ENCODE measurements around the gene CNTN5. TPM values are rescaled to one million over a fixed set of nuclear protein-coding genes. Genes with fewer than 3 reads are reported as not detected.
"Not testable (repeated sequence)": the region's sequence is repeated elsewhere in the genome, so short reads cannot be mapped to it uniquely, and the experiment has no call there.

The CNTN5 gene
- total RNA-seq, 1 donor from 2014 or later, result 17.7 TPM

DNA sequence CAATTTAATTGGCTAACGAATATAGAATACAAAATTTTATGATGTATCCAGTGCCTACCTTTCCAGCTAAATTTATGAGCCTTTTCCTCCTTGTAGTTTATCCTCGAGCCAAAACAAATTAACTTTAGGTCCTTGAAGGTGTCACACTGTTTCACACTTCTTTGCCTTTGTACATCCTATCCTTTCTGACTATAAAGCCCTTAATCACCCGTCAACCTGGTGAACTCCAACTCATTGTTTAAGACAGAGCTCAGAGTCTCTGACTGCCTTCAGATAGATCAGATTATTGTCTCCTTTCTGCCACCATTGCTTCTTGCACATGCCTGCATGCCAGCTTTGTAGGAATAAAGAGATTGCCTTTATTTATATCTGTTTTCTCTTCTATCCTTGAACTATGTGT lies 58.8 kb downstream of the CNTN5 start:
- Mint-ChIP-seq H3K27ac (no peak overlapping the region), H3K4me1 (peaks cover 2% of the 10 kb centered on the region)
- TF ChIP-seq, protein P1, sequence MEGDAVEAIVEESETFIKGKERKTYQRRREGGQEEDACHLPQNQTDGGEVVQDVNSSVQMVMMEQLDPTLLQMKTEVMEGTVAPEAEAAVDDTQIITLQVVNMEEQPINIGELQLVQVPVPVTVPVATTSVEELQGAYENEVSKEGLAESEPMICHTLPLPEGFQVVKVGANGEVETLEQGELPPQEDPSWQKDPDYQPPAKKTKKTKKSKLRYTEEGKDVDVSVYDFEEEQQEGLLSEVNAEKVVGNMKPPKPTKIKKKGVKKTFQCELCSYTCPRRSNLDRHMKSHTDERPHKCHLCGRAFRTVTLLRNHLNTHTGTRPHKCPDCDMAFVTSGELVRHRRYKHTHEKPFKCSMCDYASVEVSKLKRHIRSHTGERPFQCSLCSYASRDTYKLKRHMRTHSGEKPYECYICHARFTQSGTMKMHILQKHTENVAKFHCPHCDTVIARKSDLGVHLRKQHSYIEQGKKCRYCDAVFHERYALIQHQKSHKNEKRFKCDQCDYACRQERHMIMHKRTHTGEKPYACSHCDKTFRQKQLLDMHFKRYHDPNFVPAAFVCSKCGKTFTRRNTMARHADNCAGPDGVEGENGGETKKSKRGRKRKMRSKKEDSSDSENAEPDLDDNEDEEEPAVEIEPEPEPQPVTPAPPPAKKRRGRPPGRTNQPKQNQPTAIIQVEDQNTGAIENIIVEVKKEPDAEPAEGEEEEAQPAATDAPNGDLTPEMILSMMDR (IDR thresholded peaks at IDR 0.05; ENCODE audit: unreplicated experiment), result no peak

DNA sequence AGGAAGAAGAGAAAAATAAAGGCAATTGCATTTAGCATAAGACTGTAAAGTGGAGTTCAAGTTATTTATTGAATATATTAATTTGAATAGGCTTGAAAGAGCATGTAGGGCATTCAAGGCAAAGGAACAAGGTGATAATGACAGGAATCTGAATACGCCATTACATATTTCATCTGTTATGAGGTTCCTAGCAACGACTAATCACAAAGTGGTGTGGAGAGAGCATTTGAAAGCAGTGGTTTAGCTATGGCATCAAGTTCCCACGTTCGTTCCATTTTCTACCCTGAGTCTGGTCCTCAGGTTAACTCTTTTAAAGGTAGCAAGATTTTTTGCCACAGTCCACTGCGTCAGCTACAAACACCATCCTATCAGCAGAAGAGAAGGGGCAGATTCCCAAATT lies 59.4 kb downstream of the CNTN5 start:
- TF ChIP-seq, protein P1 (IDR thresholded peaks at IDR 0.05; ENCODE audit: unreplicated experiment), result no peak
- no peaks in the 10 kb centered on the region for H3K36me3 Mint-ChIP-seq
- no peak for DNase-seq (ENCODE audit: low spot score in 2 of 2, unreplicated experiment in 2 of 2)
- no peaks in the 10 kb centered on the region for H3K27me3 Mint-ChIP-seq (ENCODE audit: low read depth)
- no peak overlapping the region for H3K4me3 Mint-ChIP-seq
- H3K4me1 Mint-ChIP-seq, result peaks cover 2% of the 10 kb centered on the region
- H3K9me3 Mint-ChIP-seq, result no peaks in the 10 kb centered on the region
- H3K27ac Mint-ChIP-seq, result no peak overlapping the region

More for the DNA sequence above, 58.8 kb downstream of the CNTN5 start:
- H3K36me3 Mint-ChIP-seq, result no peaks in the 10 kb centered on the region
- no peaks in the 10 kb centered on the region for H3K27me3 Mint-ChIP-seq (ENCODE audit: low read depth)
- H3K9me3 Mint-ChIP-seq, result no peaks in the 10 kb centered on the region
- DNase-seq (ENCODE audit: low spot score in 2 of 2, unreplicated experiment in 2 of 2), result no peak
- H3K4me3 Mint-ChIP-seq, result no peak overlapping the region

DNA sequence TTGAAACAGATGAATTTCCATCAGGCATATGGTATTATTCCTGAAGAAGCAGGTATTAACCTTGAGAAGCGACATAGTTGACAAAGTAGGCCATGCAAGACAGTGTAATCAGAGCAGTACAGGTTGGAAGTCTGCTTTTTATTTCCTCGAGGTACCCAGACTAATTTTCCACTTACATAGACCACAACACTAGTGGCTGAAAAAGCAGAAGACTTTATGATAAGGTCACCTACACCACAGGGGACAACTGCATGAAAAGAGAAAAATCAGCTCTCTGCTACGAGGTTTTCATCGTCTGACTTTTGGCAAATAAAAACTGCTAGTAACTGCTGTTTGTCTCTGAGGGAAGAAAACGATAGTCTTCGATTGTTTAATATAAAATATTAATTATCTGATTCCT lies 77.5 kb downstream of the CNTN5 start:
- peaks cover 16% of the 10 kb centered on the region for H3K36me3 Mint-ChIP-seq
- peak overlapping the region; percentile 56 for H3K27ac Mint-ChIP-seq
- peaks cover 30% of the 10 kb centered on the region for H3K4me1 Mint-ChIP-seq
- no peaks in the 10 kb centered on the region for H3K27me3 Mint-ChIP-seq (ENCODE audit: low read depth)
- H3K4me3 Mint-ChIP-seq, result no peak overlapping the region
- peaks cover 22% of the 10 kb centered on the region for H3K9me3 Mint-ChIP-seq
- TF ChIP-seq, protein P1 (IDR thresholded peaks at IDR 0.05; ENCODE audit: unreplicated experiment), result no peak
- no peak for DNase-seq (ENCODE audit: low spot score in 2 of 2, unreplicated experiment in 2 of 2)

DNA sequence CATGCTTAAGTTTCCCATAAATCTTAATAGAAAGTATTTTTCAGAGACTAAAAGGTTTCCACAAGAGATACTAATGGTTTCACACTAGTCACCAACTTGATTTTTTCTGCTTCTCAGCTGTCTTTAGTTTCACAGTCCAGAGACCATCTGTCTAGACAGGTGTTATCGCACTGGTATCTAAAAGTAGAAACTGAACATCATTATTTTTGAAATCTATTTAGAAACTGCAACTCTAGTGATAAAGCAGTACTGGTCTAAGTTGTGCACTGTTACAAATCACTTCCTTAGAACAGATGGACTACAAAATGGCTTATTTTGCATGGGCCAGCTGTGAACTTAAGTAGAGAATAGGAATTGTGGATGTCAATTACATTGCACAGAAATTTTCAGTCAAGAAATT lies 78.0 kb downstream of the CNTN5 start:
- H3K4me1 Mint-ChIP-seq, result peaks cover 27% of the 10 kb centered on the region
- peaks cover 16% of the 10 kb centered on the region for H3K36me3 Mint-ChIP-seq
- TF ChIP-seq, protein P1 (IDR thresholded peaks at IDR 0.05; ENCODE audit: unreplicated experiment), result no peak
- DNase-seq (ENCODE audit: low spot score in 2 of 2, unreplicated experiment in 2 of 2), result no peak
- H3K27ac Mint-ChIP-seq, result peak overlapping the region; percentile 30
- no peaks in the 10 kb centered on the region for H3K27me3 Mint-ChIP-seq (ENCODE audit: low read depth)
- no peak overlapping the region for H3K4me3 Mint-ChIP-seq
- peaks cover 27% of the 10 kb centered on the region for H3K9me3 Mint-ChIP-seq

DNA sequence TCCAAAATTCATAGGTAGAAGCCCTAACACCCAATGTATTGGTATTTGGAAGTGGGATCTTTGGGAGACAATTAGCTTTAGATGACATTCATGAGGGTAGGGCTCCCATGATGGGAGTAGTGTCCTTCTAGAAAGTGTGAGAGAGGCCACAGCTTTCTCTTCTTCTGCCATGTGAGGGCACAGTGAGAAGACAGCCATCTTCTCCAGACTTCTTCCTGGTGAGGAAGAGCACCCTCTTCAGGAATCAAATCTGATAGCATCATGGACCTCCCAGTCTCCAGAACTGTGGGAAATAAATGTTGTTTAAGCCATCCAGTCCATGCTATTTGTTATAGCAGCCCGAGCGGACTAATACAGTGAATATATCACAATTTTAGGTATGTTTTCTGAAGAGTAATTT lies 96.9 kb downstream of the CNTN5 start:
- DNase-seq (ENCODE audit: low spot score in 2 of 2, unreplicated experiment in 2 of 2), result no peak
- Mint-ChIP-seq H3K36me3 (no peaks in the 10 kb centered on the region), H3K27ac (no peak overlapping the region), H3K9me3 (peaks cover 15% of the 10 kb centered on the region), H3K4me3 (no peak overlapping the region), H3K27me3 (ENCODE audit: low read depth) (no peaks in the 10 kb centered on the region), H3K4me1 (no peaks in the 10 kb centered on the region)
- TF ChIP-seq, protein P1 (IDR thresholded peaks at IDR 0.05; ENCODE audit: unreplicated experiment), result no peak

DNA sequence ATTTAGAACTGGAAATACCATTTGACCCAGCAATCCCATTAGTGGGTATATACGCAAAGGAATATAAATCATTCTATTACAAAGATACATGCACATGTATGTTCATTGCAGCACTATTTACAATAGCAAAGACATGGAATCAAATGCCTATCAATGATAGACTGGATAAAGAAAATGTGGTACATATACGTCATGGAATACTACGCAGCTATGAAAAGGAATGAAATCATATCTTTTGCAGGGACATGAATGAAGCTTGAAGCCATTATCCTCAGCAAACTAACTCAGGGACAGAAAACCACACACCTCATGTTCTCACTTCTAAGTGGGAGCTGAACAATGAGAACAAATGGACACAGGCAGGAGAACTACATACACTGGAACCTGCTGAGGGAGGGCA lies 113.1 kb downstream of the CNTN5 start:
- H3K36me3 Mint-ChIP-seq; H3K4me1 Mint-ChIP-seq; DNase-seq (ENCODE audit: low spot score in 2 of 2, unreplicated experiment in 2 of 2); H3K4me3 Mint-ChIP-seq; H3K27me3 Mint-ChIP-seq (ENCODE audit: low read depth); H3K27ac Mint-ChIP-seq: not testable (repeated sequence)
- H3K9me3 Mint-ChIP-seq, result peaks cover 46% of the 10 kb centered on the region
